GM21619 (cell line): ENCODE data around the gene MPC2.
A peak's percentile ranks its signal among the peaks of the same experiment; 100 is the strongest.

ENCODE experiments used
- ATAC-seq: cut with Tn5 transposase; IDR thresholded peaks from one replicate; pipeline ENCODE4 v1.9.1; 2021; ENCODE audit not compliant: unreplicated experiment

Gene MPC2

DNA sequence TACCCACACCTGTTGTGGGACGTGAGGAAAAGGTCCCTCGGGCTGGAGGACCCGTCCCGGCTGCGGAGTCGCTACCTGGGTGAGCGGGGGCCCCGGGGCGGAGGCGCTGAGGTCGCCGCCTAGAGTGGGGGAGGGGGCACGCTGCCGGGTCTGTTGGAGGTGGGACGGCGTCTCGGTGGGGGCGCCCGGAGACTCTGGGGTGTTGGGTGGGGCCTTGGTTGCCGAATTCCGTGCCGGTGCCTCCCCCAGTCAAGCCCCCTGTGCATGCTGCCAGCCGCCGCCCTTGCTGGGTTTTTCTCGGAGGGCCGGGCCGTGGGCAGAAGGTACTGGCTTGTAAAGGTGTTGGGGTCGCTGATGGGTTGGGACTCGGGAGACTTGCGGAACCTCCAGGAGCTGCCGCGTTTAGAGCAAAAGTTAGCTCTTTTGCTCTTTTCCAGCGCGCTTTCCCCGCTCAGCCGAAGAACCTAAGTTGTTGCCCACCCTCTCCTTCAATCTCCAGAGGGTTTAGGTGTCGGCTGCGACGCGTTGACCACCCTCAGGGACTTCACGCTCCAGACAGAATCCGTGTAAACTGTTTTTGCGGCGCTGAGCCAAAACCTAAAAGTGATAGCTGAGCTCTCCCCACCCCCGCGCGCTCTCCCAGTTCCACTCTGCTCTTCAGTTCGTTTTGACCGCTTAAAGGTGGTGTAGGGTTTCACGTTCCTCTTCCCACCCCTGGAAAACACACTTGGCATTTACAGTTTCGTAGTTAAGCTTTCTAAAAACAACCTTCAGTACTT, at the start of gene MPC2:
TSS of gene MPC2 (minus strand) at position 143 of the 779 bp plus-strand sequence. CDS start 1,231 bp downstream, outside the sequence.
- peak; percentile 8 for ATAC-seq

DNA sequence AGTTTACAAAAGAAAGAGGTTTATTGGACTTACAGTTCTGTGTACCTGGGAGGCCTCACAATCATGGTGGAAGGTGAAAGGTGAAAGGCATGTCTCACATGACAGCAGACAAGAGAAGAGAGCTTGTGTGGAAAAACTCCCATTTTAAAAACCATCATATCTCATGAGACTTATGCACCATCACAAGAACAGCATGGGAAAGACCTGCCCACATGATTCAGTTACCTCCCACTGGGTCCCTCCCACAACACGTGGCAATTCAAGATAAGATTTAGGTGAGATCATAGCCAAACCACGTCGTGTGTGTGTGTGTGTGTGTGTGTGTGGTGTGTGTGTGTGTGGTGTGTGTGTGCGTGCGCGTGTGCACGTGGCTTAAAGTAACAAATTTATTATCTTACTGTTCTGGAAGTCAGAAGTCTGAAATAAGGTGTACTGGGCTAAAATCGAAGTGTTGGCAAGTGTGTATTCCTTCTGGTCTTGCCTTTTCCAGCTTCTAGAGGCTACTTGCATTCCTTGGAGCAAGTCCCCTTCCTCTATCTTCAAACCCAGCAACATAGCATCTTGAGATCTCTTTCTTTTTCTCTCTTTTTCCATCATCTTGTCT, 48.1 kb upstream of the MPC2 start:
- ATAC-seq: no peak

DNA sequence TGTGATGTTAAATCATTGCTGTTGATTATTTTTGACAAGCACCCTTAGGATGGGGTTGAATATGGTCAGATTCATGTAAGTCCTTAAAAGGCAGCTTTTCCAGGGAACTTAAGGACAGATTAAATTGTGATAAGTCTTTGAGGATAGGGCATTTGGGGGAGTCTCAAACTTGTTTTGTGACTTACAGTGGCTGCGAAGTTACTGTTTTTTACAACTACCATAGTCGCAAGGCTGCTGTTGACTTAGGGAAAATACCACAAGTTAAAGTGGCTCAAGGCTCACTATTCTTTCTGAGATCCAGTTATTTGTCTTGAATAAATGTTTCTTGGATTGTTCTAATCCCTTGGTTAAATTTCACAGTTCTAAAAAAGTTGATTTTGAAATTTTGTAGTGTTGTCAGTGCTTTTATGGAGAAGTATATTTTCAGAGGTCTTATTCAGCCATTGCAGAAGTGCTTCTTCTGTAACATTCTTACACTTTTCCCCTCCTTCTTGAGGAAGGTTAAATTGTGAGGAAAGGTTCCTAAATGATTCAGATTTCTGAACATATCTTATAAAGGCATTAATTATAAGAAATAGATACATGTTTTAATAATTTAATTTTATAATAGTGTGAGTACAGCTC, 47.0 kb upstream of the MPC2 start:
- no peak for ATAC-seq

DNA sequence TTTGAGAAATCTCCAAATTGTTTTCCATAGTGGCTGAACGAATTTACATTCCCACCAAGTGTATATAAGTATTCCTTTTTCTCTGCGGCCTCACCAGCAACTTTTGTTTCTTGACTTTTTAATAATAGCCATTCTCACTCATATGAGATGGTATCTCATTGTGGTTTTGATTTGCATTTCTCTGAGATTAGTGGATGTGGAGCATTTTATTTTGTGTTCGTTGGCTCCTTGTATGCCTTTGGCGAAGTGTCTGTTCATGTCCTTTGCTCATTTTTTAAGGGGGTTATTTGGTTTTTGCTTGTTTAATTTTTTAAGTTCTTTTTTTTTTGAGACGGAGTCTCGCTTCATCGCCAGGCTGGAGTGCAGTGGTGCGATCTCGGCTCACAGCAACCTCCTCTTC, 45.1 kb upstream of the MPC2 start:
- ATAC-seq: no peak

DNA sequence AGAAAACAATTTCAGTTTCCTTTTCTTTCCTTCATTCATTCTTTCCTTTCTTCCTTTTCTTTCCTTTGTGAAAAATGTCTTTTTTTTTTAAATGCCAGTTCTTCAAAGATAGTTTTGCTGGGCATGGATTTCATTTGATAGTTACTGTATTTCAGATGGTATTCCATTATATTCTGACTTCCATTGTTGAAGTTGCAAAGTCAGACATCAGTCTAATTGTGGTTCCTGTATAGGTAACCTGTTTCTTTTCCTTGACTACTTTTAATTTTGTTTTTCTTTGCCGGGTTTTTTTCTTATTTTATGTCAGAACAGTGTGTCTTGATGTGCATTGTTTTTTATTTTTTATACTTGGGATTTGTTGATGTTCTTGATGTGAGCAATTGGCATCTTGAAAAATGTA, 40.4 kb upstream of the MPC2 start:
- ATAC-seq: no peak

DNA sequence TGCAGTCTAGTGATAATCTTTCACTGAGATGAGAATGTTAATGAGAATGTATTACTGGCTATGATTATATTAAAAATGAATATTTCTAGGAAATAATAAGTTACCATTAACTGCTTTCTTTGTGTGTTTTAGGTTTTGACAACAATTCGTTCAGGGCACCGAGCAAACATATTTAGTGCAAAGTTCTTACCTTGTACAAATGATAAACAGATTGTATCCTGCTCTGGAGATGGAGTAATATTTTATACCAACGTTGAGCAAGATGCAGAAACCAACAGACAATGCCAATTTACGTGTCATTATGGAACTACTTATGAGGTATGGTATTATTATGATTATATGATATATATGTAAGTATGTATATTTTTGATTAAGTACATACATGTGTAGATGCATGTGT, 37.8 kb upstream of the MPC2 start:
- ATAC-seq: no peak

DNA sequence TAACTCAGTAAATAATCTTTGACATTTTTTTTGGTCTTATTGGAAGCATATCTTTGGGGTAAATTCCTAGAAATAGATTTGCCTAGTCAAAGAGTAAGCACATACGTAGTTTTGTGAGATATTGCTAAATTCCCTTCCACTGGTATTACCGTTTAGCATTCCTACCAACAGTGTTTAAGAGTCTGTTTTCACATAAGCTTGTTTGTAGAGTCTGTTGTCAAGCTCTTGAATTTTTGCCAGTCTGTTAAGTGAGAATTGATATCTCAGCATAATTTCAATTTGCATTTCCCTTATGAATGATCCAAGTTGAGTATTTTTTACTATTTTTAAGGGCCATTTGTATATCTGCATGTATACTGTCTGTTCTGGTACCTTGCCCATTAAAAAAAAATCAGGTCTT, 37.0 kb upstream of the MPC2 start:
- ATAC-seq: no peak

DNA sequence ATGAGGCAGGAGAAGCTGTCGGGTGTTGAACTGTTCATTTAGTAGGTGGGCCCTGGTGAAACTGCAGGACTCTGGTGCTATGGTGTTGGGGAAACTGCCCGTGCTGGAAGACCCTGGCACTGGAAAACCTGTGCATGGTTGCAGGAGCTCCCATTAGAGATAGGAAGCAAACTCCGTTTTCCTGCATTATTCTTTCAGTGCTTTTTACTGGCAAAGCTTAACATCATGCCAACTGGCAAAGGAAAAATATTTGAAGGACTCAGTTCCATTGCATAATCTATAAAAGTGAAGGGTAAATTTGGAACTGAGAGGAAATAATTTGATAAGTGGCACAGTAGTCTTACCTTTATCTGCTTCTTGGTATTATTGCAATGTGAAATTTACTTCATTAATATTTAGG, 31.7 kb upstream of the MPC2 start:
- no peak for ATAC-seq

DNA sequence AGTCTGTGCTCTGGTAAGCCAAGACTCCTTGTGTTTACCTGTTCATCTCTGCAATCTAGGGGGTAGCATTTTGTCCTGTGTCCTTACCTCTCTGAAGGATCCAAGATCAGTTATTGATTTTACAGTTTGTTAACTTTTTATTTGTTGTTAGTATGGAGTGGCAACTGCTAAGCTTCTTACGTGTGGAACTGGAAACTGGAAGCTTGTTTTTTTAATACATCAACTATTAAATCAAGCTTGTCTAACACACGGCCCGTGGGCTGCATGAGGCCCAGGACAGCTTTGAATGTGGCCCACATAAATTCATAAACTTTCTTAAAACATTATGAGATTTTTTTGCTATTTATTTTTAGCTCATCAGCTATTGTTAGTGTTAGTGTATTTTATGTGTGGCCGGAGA, 29.2 kb upstream of the MPC2 start:
- no peak for ATAC-seq

DNA sequence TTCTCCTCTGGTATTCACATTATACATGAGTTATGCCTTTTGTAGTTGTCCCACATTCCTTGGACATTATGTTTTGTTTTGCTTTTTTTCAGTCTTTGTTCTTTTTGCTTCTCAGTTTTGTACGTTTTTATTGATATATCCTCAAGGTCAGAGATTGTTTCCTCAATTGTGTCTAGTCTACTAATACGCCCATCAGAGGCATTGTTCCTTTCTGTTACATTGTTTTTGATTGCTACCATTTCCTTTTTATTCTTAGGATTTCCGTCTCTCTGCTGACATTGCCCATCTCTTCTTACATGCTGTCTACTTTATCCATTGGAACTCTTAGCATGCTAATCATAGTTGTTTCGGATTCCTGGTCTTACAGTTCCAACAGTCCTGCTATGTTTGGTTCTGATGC, 27.8 kb upstream of the MPC2 start:
- no peak for ATAC-seq

DNA sequence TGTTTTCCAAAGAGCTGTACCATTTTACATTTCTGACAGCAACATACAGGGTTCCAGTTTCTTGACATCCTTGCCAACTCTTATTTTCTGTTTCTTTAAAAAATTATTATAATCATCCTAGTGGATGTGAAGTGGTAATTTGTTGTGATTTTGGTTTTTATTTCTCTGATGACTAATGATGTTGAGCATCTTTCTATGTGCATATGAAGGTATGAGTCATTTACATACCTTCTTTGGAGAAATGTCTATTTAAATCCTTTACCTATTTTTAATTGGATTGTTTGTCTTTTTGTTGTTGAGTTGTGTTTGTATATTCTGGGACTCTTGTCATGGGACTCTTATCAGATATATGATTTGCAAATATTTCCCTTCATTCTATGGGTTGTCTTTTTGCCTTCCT, 20.8 kb upstream of the MPC2 start:
- ATAC-seq: no peak

DNA sequence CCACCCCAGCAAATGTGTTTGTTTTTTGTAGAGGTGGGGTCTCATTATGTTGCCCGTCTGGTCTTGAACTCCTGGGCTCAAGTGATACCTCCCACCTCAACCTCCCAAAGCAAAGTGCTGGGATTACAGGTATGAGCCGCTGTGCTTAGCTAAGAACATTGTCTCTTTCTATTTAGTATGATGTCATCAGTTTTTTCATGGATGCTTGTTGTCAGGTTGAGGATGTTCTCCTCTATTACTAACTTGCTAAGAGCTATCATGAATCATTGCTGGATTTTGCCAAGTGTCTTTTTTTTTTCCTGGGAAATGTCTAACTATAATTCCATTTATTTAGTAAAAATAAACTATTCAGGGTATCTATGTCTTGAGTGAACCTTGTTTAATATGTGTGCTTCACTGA, 19.0 kb upstream of the MPC2 start:
- no peak for ATAC-seq

DNA sequence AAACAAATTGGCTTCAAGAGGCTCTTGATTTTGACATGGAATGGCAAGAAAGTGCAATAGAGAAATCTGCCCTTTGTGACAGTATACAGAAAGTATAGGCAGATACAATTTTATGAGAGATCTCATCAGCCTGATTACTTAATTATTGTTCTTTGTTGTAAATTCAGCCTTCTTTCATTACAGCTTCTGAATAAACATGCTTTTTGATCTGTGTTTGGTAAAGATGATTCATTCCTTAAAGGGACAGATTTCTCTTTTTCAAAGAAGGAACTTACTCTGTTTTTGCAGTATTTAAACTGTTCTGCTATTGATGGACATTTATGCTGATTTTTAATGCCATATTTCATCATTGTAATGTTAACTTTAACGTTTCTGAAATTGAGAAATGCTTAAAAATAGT, 13.7 kb upstream of the MPC2 start:
- ATAC-seq: no peak

DNA sequence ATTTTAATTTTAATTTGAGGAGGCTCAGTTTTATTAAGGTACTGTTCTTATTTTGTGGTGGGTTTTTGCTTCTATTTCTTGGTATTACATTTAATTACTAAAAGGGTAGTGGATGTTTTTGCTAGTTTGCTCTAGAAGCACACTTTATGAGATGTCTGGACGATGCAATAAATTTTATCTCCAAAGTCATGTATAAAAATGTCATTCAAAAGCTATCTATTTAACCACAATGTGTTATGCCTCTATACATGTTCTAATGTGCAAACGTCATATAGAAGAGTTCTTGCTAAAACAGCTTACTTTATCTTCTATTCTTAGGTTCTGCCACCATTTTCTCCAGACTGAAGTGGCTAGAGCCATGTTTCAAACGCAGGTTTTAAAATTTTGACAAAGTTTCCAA, 12.9 kb upstream of the MPC2 start:
- ATAC-seq: no peak

DNA sequence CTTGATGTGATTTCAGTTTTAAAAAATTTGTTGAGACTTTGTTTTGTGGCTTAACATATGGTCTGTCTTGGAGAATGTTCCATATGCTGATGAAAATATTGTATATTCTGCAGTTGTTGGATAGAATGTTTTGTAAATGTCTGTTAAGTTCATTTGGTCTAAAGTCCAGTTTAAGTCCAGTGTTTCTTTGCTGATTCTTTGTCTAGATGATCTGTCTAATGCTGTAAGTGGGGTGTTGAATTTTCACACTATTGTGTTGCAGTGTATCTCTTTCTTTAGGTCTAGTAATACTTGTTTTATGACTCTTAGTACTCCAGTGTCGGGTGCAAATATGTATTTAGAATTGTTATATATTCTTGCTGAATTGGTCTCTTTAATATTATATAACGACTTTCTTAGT, 10.9 kb upstream of the MPC2 start:
- ATAC-seq: no peak

DNA sequence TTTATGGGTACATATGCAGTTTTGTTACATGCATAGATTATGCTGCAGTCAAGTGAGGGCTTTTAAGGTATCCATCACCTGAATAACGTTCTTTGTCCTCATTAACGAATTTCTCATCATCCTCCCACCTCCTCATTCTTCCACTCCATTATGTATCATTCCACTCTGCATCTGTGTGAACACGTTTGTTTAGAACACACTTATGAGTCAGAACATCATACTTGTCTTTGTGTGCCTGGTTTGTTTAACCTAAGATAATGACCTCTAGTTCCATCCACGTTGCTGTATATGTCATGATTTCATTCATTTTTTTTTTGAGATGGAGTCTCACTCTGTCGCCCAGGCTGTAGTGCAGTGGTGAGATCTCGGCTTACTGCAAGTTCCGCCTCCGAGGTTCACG, 6.7 kb upstream of the MPC2 start:
- no peak for ATAC-seq

DNA sequence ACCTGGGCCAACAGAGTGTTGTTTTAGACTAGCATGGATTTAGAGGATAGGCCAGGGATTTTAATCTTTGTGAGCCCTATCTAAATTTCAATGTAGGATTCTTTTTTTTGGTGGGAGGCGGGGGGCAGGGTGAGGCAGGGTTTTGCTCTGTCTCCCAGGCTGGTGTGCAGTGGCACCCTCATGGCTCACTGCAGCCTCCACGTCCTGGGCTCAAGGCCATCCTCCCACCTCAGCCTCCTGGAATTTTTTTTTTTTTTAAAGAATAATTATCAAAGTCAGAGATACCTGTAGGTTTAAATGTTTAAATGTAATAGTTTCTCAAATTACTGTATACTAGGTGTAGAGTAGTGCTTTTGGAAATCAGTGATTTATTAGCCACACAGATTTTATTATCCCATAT, 3.4 kb upstream of the MPC2 start:
- no peak for ATAC-seq

DNA sequence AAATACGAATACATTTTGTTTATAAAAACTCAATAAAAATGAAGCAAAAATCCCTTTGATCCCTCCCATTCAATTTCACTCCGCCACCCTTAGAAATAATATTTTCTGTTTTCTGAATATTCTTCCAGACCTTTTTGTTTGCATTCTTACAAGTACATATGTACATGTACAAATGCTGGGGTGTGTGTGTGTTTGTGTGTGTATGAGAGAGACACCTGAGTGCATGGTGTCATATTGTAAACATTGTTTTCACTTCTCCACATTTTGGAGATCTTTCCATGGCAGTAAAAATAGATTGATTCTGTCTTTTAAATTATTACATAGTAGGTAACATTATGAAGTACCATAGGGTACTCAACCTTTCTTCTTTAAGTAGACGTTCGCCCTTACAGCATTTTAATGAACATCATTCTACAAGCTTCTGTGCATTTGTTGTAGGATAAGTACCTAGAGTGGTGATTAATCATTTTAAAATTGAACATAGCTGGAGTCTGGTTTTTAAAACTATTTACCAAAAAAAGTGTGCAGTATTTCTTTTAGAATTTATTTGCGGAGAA, 1.3 kb upstream of the MPC2 start:
- ATAC-seq: no peak

DNA sequence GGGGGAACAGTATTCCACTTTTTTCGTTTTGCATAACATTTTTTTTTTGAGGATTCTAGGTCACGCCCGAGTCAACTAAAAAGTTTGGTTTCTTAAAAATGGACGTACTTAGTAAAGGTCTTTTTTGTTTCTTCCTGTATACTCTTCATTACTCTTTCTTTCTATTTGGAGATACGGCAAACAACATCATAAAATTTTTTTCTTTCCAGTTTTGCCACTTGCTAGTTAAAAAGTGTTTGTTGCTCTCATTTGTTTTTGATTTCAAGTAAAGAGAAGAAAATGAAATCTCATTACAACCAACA, 788 bp upstream of the MPC2 start:
- no peak for ATAC-seq

DNA sequence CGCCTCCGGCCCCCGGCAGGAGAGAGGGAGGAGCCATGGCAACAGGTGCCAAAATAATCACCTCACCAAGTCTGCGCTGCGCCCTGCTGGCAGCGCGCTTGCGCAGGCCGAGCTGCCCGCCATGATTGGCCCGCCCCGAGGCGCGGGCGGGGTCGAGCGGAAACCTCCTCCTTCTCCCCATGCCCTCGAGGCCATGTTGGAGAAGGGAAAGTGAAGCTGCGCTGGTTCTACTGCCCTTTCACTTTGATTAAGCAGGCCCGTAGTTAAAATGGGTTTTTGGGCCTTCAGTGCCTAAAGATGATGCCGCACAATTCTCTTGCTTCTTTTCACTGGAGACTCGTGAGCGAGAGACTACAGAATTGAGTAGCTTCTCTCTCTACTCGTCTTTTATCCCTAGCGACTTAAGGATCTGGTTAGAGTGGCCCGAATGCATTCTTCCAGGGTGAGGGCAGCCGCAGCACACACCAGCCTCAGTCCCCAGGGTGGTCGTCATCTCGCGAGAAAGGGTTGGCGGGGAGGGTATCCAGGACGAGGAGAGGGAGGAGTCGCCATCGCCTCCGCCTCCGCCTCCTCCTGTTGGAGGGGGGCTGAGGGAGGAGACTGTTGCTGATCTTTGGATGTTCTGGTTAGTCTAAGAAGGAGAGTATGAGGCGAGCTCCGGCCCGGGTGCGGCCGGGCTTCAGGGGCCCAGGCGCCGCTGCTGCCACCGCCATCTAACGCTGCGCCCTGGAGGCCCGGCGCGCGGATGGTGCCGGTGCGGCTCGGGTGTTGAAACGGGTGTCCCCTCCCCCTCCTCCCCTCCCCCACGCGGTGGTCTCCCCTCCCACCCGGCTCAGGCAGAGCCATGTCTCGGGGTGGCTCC, 573 bp downstream of the MPC2 start, which contains the start of gene DCAF6:
TSS of gene DCAF6 (plus strand) at position 616 of the 862 bp plus-strand sequence. CDS start at position 845, 229 bp downstream.
- ATAC-seq: peak; percentile 71
